ENCODE data around the gene ZNF423.

Gene ZNF423

DNA sequence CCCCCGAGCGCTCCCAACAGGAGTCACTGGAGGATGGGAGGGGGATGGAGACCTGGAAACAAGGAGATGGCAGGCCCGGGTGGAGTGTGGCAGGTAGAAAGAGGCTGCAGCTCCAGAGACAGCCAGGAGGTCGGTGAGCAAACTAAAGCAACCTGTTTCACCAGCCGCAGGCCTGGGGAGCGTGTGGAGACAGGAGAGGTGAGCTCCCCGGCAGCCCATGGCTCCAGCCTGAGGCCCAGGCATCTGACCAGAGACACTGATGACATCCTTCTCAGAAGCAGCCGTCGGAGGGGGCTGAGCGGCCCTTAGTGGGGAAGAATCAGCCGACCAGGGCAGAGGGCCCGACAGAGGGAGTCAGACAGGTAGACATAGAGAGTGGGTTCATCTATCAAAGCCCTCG, 165.1 kb downstream of the ZNF423 start:
- TF ChIP-seq CTCF (IDR thresholded peaks at IDR 0.05; ENCODE audit: borderline replicate concordance, control extremely low read depth, extremely low read depth, insufficient read depth, missing control alignments) = no peak

GRCh38 chr16:49688036-49688697, 167.7 kb downstream of the ZNF423 start:
- no peak for TF ChIP-seq CTCF (IDR thresholded peaks at IDR 0.05; ENCODE audit: borderline replicate concordance, control extremely low read depth, extremely low read depth, insufficient read depth, missing control alignments)
- in situ Hi-C loops (cut with MboI; ENCODE audit: low sequenced_read_pairs, unreplicated experiment) = no loop called here
- DNase-seq (ENCODE audit: low spot score) = no peak

More for the DNA sequence above, 165.1 kb downstream of the ZNF423 start:
- in situ Hi-C loops (cut with MboI; ENCODE audit: low sequenced_read_pairs, unreplicated experiment) = no loop called here
- DNase-seq (ENCODE audit: low spot score) = no peak

DNA sequence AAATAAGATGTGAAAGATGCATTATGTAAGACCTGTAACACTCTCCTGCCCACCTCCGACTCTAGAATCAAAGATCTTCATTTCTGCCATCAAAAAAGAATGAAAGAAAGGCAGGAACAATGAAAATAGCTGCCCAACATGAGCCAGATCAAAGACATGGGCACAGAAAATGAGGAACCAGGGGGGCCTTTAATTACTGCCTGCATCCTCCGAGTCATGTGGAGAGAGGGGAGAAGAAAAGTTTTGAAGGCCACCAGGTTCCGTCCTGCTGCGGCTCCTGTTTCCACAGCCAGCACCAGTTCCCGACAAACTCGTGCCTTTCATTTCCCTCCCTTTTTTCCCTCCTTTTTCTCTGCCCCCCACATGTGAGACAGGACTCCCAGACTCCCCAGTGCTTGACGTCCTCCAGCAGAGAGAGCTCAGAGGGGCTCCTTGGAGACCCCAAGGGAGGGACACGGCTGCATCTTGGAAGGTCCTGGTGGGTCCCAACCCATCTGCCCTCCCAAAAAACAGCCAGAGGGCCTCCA, 168.4 kb downstream of the ZNF423 start:
- in situ Hi-C loops (cut with MboI; ENCODE audit: low sequenced_read_pairs, unreplicated experiment) = no loop called here
- TF ChIP-seq CTCF (IDR thresholded peaks at IDR 0.05; ENCODE audit: borderline replicate concordance, control extremely low read depth, extremely low read depth, insufficient read depth, missing control alignments) = no peak
- no peak for DNase-seq (ENCODE audit: low spot score)

GRCh38 chr16:49684696-49685095, 171.2 kb downstream of the ZNF423 start:
- DNase-seq (ENCODE audit: low spot score) = no peak
- in situ Hi-C loops (cut with MboI; ENCODE audit: low sequenced_read_pairs, unreplicated experiment) = no loop called here
- TF ChIP-seq CTCF (IDR thresholded peaks at IDR 0.05; ENCODE audit: borderline replicate concordance, control extremely low read depth, extremely low read depth, insufficient read depth, missing control alignments) = no peak

DNA sequence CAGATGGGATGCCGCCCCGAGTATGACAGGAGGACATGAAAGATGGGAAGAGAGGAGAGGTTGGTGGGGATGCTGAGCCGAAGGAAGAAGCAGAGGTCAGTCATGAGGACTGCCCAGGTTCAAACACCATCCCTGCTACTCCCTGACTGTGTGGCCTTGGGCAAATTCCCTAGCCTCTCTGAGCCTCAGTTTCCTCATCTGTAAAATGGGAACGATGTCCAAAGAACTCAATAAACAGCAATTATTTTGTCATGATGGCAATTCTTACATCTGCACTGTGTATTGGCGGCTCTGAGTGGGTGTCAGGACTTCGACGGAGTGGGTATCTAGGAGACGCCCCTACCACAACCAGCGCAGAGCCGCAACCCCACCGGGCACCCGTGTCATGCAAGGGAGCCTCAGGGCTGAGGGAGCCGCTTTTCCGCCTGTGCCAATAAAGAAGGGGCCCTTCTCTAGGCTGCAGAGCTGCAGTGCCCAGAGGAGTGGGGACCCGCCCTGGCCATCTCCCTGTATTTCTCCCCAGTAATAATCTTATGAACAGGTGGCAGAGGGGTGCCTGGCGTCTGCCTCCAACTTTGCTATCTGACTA, 173.2 kb downstream of the ZNF423 start:
- in situ Hi-C loops (cut with MboI; ENCODE audit: low sequenced_read_pairs, unreplicated experiment) = no loop called here
- no peak for DNase-seq (ENCODE audit: low spot score)
- TF ChIP-seq CTCF (IDR thresholded peaks at IDR 0.05; ENCODE audit: borderline replicate concordance, control extremely low read depth, extremely low read depth, insufficient read depth, missing control alignments) = no peak

DNA sequence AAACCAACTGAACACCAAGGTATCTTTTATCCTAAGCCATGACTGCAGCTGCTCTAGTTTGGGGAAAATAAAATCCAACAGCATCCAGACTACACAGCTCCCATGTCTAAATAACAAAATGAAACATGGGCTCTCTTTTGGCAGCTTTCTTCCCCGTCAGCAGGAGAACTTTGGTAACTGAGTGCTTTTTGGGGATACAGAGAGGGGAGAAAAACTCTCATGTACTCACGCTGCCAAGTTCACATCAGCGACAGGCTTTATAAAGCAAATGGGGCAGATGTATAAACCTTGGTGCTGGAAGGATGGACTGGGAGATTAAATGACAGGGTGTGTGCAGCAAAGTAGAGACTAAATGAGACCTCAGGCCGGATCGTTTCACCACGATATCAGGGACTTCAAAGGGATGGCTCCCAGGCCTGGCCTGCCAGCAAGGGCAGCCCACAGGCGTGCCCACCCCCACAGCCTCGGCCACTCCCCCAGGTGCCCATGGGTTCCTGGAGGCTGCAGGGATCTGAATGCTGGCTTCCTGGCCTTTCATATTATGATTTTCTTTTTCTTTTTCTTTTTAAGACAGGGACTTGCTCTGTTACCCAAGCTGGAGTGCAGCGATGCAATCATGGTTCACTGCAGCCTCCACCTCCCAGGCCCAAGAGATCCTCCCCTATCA, 174.6 kb downstream of the ZNF423 start:
- DNase-seq (ENCODE audit: low spot score) = no peak

More for the DNA sequence above, 174.6 kb downstream of the ZNF423 start:
- TF ChIP-seq CTCF (IDR thresholded peaks at IDR 0.05; ENCODE audit: borderline replicate concordance, control extremely low read depth, extremely low read depth, insufficient read depth, missing control alignments) = no peak
- in situ Hi-C loops (cut with MboI; ENCODE audit: low sequenced_read_pairs, unreplicated experiment) = no loop called here
